ENCODE data around the gene MDK.

DNA sequence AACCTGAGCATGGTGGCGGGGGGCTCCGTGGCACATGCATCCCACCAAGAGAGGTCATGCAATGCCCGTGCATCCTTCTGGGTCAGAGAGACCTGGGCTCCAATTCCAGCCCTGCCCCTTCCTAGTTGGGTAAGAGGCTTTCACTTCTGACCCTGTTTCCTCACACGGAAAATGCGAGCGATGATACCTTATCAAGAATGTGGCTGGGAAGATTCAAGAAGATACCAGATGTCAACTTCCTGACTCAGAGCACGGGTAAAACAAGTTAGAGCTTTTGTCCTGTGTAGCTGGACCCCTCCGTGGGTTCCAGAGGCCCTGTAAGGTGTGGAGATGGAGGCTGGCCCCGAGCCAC lies 42.9 kb upstream of the MDK start:
- TF ChIP-seq EZH2 (IDR thresholded peaks at IDR 0.05): no peak
- TF ChIP-seq POLR2AphosphoS5 (IDR thresholded peaks at IDR 0.05; ENCODE audit: borderline replicate concordance, low read depth, low read length): no peak
